GM19324 (cell line): ENCODE measurements around the gene RPE.

Experiments
- ATAC-seq: cut with Tn5 transposase; IDR thresholded peaks from one replicate; pipeline ENCODE4 v1.9.1; 2021; ENCODE audit warnings: mild to moderate bottlenecking, moderate library complexity; ENCODE audit not compliant: unreplicated experiment, low FRiP score

RPE gene

DNA sequence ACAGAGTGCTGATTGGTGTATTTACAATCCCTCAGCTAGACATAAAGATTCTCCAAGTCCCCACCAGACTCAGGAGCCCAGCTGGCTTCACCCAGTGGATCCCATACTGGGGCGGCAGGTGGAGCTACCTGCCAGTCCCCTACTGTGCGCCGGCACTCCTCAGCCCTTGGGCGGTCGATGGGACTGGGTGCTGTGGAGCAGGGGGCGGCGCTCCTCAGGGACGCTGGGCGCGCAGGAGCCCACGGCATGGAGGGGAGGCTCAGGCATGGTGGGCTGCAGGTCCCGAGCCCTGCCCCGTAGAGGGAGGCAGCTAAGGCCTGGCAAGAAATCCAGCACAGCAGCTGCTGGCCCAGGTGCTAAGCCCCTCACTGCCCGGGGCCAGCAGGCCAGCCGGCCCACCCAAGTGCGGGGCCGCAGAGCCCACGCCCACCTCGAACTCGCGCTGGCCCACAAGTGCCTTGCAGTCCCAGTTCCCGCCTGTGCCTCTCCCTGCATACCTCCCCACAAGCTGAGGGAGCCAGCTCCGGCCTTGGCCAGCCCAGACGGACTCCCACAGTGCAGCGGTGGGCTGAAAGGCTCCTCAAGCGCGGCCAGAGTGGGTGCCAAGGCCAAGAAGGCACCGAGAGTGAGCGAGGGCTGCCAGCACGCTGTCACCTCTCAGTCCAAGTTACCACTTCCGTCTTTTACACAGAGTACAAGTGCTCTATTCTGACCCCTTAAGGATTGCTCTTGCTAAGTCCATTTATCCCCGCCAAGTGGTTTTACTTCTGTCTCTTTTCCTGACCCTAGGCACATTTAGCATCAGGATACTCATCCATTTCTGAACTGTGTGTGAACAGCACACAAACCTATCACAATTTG lies 1.7 kb upstream of the RPE start:
- ATAC-seq, result no peak

DNA sequence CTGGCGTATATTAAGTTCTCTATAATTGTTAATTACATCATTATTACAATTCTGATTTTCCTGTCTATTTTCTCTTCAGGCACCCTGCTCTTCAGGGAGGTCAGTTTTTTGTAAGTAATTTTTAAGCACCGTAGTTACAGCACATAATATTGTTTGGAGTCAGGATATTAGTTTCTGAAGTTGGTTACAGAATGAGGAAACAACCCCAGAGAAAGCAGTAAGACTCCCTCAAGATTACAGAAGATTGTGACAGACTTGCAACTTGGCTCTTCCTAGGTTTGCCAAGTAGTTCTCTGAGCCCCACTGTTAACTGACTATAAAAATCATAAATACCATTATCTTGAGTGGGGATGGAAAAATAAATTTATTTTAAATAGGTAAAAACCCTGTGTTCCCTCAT lies 921 bp downstream of the RPE start:
- ATAC-seq, result no peak

DNA sequence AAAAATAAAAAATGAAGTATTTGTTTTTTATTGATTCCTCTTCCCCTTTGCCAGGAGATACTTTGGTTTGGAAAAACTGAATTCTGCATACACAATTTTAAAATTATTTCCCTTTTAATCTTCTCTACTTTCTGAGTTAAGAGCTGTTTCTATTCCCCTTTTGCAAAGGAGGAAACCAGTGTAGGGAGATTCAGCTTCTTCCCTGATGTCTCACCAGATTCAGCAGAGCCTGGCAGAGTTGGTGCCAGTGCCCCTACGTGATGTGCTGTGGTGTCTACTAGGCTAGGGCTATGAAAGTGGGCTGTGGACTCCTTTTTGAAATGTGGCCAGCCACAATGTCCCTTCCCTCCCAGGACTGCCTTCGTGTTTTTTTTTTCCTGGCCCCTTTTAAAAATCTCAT lies 2.4 kb downstream of the RPE start:
- no peak for ATAC-seq

DNA sequence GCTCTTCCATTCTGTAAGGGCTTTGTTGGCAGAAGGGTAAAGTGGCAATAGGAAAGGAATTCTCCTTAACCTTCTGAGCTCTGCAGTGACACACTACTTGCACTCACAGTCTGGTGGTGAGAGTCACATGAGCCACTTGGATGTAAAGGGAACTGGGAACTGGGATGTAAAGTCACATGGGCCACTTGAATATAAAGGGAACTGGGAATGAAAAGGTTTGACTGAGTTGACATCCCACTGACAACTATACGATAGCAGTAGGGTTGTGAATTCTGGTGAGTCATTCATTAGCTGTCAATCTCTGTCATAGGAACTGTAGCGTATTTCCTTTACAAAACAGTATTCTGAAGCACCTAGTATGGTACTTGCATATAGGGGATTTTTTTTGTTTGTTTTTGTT lies 5.5 kb downstream of the RPE start:
- ATAC-seq, result no peak

DNA sequence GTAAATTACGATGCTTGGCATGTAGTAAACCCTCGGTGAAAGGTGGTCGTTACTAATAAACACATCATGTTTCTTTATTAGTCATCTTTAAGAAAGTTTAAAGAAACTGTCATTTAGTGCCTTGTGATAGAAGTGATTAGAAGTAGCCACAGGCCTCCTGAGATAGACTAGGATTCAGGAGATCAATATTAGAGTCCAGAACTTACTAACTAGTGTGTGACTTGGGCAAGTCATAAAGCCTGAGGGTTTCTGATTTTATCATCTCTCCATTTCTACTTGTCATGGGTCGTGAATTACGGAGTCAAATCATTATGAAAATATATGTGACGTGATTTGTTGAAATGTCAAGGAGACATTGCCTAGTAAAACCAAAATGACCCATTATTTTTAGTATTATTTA lies 6.7 kb downstream of the RPE start:
- ATAC-seq, result no peak

DNA sequence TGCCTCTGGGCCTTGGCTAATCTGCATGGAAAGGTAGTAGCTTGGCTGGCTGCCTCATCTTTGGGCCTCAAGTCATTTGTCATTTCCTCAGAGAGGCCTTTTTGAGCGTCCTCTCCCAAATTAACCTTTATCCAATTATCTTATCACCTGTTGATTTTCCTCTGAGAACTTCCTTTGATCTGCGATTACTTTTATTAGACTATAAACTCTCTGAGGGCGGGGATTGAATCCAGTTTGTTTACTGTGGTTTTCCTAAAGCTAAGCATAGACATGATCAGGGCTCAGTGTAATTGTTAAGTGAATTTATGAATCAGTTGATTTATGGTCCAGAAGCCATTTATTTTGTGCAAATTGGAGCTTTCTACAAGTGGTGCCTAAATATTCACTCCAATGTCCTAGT lies 7.5 kb downstream of the RPE start:
- ATAC-seq, result no peak

DNA sequence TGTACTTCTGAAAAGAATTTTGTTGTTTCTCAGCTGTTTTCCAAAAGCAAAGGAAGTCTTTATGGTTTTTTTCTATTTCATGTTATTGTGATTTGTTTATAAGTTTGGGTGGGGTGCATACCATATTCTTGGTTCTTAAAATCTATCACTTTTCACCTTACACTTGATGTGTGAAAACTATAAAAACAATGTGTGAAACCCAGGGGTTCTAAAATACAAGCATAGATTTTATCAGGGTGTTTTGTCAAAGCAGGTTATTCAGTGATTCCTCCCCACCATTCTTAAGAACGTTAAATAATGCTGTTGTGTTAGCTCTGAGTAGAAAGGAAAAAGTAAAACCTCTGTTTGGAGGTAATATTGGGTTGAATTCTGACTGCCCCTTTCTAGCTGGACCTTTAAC lies 17.7 kb downstream of the RPE start:
- no peak for ATAC-seq

DNA sequence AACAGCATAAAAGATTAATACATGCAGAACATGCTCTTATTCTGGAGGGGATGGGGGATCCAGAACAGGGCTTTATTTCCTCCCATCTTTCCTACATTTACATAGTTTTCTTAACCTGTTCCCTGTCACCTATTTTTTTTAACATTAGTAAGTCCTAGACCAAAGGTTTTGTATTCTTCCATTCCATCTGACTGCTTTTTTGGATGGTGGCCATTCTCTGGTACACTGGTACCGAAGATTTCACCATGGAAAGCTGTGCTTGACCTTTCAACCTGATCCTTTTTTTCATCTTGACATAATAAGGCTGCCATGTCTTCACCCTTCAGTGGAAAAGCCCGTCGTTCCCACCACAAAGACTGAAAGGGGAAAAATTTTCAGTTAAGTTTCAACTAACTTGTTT lies 20.4 kb downstream of the RPE start:
- ATAC-seq, result no peak

DNA sequence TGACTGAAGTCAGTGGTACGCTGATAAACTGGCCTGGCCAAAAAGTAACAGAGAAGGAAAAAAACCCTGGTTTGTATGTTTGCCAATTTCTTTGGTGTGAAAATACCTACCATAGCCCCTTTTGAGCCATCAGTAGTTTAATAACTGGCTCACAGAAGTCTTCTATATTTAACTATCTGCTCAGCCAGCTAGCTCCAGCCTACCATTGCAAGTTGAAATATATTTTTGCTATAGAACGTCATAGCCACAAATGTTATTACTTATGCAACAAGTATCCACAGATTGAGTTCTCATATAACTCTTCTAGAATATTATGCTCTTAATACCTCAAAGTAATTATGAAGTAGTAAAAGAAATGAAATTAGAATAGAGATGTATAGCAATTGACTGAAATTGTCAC lies 25.2 kb downstream of the RPE start:
- no peak for ATAC-seq

DNA sequence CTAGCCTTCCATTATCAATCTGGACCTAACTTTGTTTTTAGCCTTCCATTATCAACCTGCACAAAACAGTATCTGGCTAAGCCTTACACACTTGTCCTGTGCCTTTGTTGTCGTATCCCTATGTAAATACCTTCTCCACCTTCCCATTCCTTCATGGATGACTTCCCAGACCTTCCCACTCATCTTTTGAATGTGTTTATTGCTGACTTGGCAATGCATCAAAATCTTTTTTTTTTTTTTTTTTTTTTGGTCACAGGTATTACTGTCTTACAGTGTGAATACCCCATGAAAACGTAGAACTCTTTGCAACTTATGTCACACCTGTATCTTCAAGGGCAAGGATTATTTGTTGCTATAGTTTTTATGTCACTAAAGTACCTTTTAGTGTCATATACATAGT lies 25.7 kb downstream of the RPE start:
- no peak for ATAC-seq

DNA sequence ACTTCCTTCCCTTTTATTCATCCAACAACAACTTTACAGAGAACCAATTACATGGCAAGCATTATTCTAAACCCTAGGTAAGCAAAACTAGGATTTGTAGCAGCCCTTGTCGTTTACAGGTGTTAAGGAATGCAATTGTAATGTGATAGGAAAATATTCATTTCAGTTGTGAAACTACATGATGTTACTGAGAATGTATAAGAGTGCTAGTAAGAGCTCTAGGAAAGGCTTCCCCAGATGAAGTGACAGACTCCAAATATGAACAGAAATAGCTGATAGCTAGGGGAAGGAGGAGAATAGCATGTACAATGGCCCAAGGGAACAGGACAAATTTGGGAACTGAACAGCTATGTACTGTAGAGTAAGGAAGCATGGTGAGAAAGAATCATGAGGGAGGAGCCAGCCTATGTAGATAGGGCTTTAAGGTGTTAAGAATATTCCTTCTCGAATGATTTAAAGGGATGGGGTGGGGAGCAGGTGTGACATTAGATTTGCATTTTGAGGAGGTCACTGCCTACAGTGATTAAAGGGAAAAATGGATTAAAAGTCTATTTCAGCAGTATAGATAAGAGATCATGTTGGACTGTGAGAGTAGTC lies 31.7 kb downstream of the RPE start:
- no peak for ATAC-seq

DNA sequence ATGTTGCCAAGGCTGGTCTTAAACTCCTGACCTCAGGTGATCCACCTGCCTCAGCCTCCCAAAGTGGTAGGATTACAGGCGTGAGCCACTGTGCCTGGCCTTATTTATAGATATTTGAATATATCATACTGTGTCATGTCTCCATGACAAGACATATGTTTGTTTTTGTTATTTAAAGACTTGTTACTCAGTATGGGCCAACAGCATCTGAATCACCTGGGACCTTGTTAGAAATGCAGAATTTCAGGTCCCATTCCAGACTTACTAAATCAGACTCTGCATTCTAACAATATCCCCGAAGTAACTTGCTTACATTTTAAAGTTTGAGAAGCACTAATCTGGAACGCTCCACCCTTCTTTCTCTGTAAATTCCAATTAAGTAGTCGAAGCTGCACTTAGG lies 33.2 kb downstream of the RPE start:
- ATAC-seq, result no peak

DNA sequence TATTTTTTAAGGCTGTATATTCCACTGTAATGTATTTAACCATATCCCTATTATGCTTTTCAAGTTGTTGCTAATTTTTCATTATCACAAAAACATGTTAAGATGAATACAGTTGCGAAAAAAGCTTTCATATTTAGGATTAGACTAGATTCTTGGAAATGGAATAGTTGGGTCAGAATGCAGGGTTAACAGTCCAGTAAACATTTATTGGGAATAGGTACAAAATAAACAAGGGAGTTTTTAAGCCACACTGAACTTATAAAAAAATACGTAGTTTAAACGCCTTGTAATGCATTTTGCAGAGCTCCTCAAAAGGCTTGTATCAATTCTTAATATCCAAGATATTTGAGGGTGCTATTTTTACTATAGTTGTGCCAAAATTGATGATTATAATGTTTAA lies 35.6 kb downstream of the RPE start:
- ATAC-seq, result no peak

DNA sequence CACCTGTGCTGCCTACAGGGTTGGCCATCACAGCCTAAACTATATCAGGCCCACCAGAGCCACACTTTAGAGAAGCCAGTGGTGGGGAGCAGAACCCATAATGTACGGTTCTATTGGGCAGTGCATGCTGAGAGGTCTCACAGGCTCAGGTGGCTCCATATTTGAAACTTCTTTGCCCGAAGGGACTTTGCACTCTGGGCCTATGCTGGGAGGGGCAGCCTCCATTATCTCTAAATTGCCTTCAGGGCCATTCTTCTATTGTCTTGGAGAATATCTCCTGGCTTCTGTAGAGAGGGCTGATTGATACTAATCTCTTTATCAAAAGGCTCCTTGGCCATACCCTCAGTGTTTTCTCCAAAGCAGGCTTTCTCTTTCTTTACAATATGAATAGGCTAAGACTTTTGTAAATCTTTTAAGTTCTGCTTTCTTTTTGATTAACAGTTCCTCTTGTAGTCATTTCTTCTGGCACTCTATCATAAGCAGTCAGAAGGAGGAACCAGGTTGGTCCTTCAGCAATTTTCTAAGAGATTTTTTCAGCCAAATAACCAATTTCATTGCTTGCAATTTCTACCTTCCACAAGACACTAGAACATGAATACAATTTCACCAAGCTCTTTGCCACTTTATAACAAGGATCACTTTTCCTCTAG lies 44.5 kb downstream of the RPE start:
- no peak for ATAC-seq

DNA sequence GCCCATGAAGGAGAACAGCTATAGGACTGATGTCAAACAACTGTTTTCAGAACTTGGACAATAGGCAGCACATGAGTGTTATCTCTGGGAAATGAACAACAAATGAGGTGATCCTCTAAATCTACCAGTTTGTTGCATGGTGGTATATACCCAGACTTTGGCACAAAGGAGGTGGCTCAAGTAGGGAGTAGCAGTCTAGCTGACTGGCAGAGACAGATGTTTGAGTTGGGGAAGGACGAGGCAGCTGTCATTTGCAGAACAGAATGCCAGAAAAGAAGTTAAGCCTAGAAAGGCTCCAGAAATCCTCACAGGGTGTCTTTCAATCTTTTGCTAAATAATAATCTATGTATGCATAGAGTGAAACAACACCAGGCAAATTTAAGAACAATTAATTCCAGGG lies 47.4 kb downstream of the RPE start:
- no peak for ATAC-seq

DNA sequence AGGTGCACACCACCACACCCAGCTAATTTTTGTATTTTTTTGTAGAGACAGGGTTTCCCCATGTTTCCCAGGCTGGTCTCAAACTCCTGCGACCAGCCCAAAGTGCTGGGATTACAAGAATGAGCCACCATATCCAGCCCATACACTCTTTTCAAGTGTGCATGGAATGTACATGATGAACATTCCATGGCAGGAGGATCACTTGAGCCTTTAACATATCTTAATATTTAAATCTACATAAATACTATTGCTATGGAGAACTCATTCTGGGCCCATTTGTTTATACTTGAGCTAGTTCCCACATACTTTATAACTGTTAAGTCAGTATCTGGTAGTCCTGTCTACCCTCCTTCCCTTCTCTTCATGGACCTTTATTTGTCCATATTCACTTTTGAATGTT lies 48.4 kb downstream of the RPE start:
- no peak for ATAC-seq

DNA sequence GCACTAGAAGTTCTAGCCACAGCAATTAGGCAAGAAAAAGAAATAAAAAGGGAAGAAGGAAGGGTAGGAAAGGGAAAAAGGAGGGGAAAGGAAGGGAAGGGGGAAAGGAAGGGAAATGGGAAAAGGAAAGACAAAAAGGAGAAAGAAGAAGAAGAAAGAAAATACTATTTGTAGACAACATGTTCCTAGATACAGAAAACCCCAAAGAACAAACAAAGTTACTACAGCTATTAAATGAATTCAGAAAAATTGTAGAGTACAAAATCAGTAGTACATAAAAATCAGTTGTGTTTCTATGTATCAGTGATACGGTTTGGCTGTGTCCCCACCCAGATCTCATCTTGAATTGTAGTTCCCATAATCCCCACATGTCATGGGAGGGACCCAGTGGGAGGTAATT lies 52.3 kb downstream of the RPE start:
- no peak for ATAC-seq

DNA sequence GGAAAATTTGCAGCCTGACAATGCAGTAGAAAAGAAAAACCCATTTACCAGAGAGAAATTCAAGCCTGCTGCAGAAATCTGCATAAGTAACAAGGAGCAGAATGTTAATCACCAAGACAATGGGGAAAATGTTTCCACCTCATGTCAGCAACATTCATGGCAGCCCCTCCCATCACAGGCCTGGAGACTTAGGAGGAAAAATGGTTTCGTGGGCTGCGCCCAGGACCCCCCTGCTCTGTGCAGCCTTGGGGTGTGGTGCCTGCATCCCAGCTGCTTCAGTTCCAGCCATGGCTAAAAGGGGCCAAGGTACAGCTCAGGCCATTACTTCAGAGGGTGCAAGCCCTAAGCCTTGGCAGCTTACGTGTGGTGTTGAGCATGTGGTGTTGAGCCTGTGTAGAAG lies 53.4 kb downstream of the RPE start:
- ATAC-seq, result no peak

DNA sequence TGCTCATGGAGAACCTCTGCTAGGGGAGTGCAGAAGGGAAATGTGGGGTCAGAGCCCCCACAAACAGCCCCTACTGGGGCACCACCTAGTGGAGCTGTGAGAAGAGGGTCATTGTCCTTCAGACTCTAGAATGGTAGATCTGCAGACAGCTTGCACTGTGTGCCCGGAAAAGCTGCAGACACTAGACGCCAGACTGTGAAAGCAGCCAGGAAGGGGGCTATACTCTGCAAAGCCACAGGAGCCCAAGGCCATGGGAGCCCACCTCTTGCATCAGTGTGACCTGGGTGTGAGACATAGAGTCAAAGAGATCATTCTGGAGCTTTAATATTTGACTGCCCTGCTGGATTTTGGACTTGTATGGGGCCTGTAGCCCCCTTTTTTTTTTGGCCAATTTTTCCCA lies 60.9 kb downstream of the RPE start:
- ATAC-seq, result no peak
